Frontal cortex (tissue), 4 donors: ENCODE results near the gene CLEC18B. TPM values are rescaled to one million over a fixed set of nuclear protein-coding genes. Genes with fewer than 3 reads are reported as not detected.
"Not testable (repeated sequence)": the region's sequence is repeated elsewhere in the genome, so short reads cannot be mapped to it uniquely, and the experiment has no call there.

Source experiments
- DNase-seq, 2 donors: peaks; one replicate each; pipeline ENCODE4 v3.0.0; 2012; ENCODE audit warnings: low spot score in 2 of 2
- FAIRE-seq: peaks from 2 replicates; lab custom pipeline; 2012; peaks lifted over from hg19 to GRCh38; lab: Jason Lieb, UNC
- total RNA-seq: library from RNA; depleted of rRNA; stranded (reverse); fragments of >200 nt; gene quantifications from one replicate; pipeline ENCODE4 v1.2.3, GENCODE V29; 2014
- donor health status: control.
- donor health status: control.
- donor health status: control.

The CLEC18B gene
- total RNA-seq, 1 donor from 2014 or later: 0.82 TPM

DNA sequence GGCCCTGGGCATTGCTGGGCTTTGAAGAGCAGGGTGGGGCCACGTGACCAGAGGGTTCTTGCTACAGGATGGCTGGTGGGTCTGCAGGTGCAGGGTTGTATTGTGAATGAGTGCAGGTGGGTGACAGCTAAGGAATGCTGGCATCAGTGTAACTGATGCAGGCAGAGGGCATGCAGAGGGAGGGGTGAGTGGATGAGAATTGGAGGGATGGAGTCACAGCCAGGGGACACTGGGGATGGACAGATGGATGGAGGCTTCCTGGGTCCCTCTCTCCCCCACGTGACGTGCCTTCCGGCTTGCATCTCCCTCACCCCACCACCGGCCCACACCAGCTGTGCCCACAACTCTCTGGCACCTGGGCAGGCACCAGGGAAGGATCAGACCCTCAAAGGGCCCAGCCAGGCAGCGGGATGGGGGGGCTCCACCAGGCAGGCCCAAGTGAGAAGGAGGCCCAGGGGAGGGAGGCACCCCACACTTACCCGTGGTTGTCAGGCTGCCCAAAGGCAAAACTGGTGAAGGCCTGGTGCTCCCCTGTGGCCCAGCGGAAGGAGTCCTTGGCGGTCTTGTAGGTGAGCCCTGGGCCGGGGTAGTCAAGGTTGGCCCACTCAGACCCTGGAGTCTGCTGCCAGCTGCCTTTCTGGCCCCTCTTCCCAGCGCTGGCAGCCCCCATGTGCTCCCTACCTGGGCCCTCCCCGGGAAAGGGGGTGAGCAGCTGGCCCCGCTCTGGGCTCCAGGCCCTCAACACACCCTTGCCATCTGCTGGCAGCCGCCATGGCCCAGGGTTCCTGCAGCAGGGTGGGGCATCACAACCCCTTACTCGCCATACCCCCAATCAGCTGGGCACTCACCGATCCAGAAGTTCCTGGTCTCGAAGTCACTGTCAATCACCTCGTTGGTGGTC lies 11.0 kb downstream of the CLEC18B start:
- not testable (repeated sequence) for DNase-seq, FAIRE-seq

- not testable (repeated sequence) for FAIRE-seq, DNase-seq
Measured at GRCh38 chr16:74409185-74409981, 11.9 kb downstream of the CLEC18B start.

- DNase-seq, FAIRE-seq: not testable (repeated sequence)
Measured at GRCh38 chr16:74407362-74407705, 13.9 kb downstream of the CLEC18B start.

GRCh38 chr16:74406600-74407361 lies 14.5 kb downstream of the CLEC18B start:
- DNase-seq, FAIRE-seq: not testable (repeated sequence)

- FAIRE-seq: not testable (repeated sequence)
Measured at GRCh38 chr16:74404148-74404933, 16.9 kb downstream of the CLEC18B start.

DNA sequence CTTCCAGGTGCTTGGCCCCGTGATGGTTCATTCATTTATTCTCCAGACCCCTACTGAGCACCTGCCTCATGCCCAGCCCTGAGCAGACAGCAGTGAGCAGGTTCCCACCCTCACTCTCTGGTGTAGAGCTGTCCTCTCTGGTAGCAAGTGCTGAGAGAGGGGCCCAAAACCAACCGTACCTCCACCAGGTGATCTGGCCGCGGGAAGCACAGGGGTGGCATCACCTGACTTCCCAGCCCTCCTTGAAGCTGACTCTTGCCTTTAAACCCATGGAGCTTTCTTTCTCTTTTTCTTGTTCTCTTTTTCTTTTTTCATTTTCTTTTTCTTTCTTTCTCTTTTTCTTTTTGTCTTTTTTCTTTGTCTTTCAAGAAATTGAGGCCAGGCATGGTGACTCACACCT lies 21.0 kb downstream of the CLEC18B start:
- FAIRE-seq, DNase-seq: not testable (repeated sequence)

More at GRCh38 chr16:74404148-74404933, 16.9 kb downstream of the CLEC18B start:
- DNase-seq: not testable (repeated sequence)

DNA sequence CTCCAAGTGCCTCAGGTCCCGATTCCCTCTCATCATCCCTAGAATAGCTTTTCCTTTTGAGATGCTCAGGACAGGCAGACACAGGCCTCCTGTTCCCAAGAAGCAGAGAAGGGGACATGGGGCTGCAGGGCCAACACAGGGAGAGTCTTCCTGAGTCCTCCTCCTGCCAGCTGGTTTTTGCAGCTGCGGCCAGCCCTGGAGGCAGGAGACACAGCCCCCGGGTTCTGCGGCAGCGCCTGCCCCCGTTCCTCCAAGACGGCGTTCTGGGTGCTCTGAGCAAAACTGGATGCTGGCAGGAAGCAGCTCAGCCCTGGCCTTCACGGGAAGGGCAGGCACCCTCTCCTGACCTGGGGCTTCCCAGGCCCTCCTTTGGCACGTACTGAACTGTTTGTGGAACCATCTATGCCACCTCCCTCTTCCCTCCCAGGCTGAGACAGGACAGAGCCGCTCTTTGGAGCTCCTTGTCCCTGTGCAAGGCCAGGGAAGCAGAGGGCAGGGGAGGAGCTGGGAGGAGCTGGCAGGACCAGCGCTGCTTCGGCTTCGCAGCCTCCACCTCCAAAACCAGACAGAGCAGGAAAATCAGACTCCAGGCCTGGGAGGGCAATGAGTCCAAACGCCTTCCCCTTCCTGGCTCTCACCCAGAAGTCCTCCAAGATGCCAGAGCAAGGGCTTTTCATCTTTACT lies 22.9 kb downstream of the CLEC18B start:
- not testable (repeated sequence) for FAIRE-seq, DNase-seq

DNA sequence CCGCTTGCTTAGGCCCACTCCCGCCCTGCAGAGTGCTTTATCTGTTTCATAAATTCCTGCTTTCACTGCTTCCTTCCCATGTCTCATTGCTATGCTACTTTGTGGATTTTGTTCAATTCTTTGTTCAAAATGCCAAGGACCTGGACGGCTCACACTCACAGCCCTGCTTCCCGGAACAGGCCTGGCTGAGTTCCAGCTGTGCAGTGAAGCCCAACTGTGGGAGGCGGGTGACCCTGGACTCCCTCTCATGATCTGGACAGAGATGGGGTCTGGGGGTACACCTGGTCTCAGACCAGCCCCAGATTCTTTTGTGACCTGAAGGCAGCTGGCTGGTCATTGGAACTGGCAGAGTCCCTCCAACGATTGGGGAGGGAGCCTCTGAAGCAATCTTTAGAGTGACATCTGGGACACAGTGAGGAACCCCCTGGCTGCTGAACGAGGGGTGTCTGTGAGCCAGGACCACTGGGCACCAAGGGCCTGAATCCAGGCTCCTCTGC lies 24.7 kb downstream of the CLEC18B start:
- not testable (repeated sequence) for FAIRE-seq
- peak in 1 of 2 donors; percentile 3 for DNase-seq

- not testable (repeated sequence) for DNase-seq, FAIRE-seq
Measured at GRCh38 chr16:74394604-74395003, 26.7 kb downstream of the CLEC18B start.

DNA sequence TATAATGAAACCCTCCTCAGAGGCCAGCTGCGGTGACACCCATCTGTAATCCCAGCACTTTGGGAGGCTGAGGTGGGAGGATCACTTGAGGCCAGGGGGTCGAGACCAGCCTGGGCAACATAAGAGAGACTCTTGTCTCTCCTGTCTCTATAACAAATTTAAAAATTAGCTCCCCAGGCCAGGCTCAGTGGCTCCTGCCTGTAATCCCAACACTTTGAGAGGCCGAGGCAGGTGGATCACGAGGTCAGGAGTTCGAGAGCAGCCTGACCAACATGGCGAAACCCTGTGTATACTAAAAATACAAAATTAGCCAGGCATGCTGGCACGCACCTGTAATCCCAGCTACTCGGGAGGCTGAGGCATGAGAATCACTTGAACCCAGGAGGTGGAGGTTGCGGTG lies 27.1 kb downstream of the CLEC18B start:
- not testable (repeated sequence) for FAIRE-seq, DNase-seq

GRCh38 chr16:74391454-74392050 lies 29.7 kb downstream of the CLEC18B start:
- not testable (repeated sequence) for DNase-seq, FAIRE-seq

DNA sequence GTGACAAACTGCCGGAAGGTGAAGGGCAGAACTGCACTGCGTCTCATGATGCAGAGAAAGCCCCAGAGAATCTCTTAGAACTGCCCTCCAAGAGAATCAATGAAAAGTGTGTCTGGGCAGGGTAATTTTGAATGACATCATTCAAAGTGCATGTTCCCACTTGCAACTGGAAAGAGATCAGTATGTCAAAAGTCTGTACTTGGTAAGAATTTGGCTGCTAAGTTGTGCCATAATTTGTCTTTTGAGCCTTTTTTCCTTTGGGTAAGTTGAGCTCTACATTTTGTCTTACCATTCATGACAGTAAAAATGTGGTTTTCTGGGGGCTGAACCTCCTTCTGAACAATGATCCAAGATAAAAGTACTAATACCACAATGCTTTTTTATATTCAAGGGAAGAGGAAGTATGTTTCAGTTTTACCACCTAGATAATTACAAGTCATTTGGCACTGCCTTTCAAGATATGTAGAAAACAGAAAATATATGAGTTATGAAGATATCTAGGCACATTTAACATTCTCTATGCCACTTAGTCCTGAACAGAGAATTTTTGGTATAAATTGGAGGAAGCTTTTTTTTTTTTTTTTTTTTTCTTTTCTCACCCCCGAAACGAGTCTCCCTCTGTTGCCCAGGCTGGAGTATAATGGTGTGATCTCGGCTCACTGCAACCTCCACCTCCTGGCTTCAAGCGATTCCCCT lies 38.8 kb downstream of the CLEC18B start:
- not testable (repeated sequence) for DNase-seq, FAIRE-seq

- not testable (repeated sequence) for FAIRE-seq, DNase-seq
Measured at GRCh38 chr16:74373847-74374184, 47.5 kb downstream of the CLEC18B start.

GRCh38 chr16:74372953-74373846 lies 48.1 kb downstream of the CLEC18B start:
- FAIRE-seq (no peak), DNase-seq (peak; percentile 2 to 27)

DNA sequence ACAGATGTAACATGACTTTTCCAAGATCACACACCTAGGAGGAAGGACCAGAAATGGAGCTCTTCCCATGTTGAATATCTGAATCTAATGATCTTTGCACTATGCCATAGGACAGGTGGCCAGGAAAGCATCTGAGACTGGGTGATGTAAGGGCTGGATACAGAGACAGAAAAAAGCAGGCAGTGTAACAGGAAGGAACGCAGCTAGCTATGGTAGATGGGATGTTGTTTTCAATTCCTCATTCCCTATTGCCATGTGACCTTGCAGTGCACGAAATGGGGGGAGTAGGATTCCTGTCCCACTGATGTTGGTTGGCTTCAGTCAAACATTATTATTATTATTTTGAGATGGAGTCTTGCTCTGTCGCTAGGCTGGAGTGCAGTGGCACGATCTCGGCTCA lies 48.9 kb downstream of the CLEC18B start:
- DNase-seq (peak in 1 of 2 donors; percentile 27), FAIRE-seq (no peak)
